Psoas muscle (tissue), 8 donors: ENCODE measurements around the gene INSRR. TPM values are rescaled to one million over a fixed set of nuclear protein-coding genes. Genes with fewer than 3 reads are reported as not detected.

Experiments
- ATAC-seq, 4 donors: fragments of 200-7000 bp; cut with Tn5 transposase; one replicate each; pipeline ENCODE4 v1.9.1; 2020; ENCODE audit warnings: moderate library complexity in 3 of 4, mild to moderate bottlenecking in 2 of 4
- DNase-seq, 2 donors: peaks; one replicate each; pipeline ENCODE4 v3.0.0-alpha.2; 2020
- H3K27ac ChIP-seq: fragments of 200-600 bp; one replicate; pipeline ENCODE4 v1.8.0; 2022
- H3K27me3 ChIP-seq, 3 donors: fragments of 200-600 bp in 1 of 3; one replicate each; pipeline versions ENCODE4 v1.6.1 to v1.8.0; 2013 to 2022; ENCODE audit warnings: low read length in 2 of 3, mild to moderate bottlenecking in 2 of 3, moderate library complexity in 1 of 3; ENCODE audit not compliant: insufficient read depth in 3 of 3
- H3K36me3 ChIP-seq, 2 donors: fragments of 200-600 bp in 1 of 2; one replicate each; pipeline versions ENCODE4 v1.6.1 to v1.8.0; 2013 to 2022; ENCODE audit warnings: low read depth in 1 of 2, mild to moderate bottlenecking in 1 of 2, moderate library complexity in 1 of 2; ENCODE audit not compliant: insufficient read depth in 1 of 2
- H3K4me1 ChIP-seq: fragments of 200-600 bp; one replicate; pipeline ENCODE4 v1.8.0; 2022
- H3K4me3 ChIP-seq: fragments of 200-600 bp; one replicate; pipeline ENCODE4 v1.8.0; 2022; ENCODE audit warnings: mild to moderate bottlenecking
- H3K9me3 ChIP-seq: fragments of 200-600 bp; one replicate; pipeline ENCODE4 v1.8.0; 2022
- CTCF ChIP-seq: fragments of 200-600 bp; IDR thresholded peaks from one replicate; pipeline ENCODE4 v1.8.0; 2022; ENCODE audit warnings: antibody characterized with exemption
- WGBS, 3 donors: extraction: QIAGEN DNeasy Blood & Tissue Kit; methylation state at CpG; one replicate each; pipeline versions ENCODE4 v1.1.6 to v1.1.7; 2013; 5-methylcytosine and 5-hydroxymethylcytosine counted together
- intact Hi-C, 2 donors: fragments of 100-400 bp; cut with DNase I; formaldehyde crosslinking; loops; one replicate each; pipeline versions ENCODE4 v1.11.0 to v1.14.2; 2022
- long read RNA-seq, 2 donors: library from polyadenylated mRNA; unstranded; transcript quantifications; one replicate each; pipeline ENCODE4 v2.0.0, GENCODE V29; 2021
- polyA plus RNA-seq, 3 donors: library from polyadenylated mRNA; stranded (reverse); fragments of 200-250 nt; gene quantifications; one replicate each; pipeline ENCODE4 v1.2.3, GENCODE V29; 2013
- total RNA-seq, 4 donors: library from RNA; stranded (reverse); fragmentation: NEBNext Ultra II Directional in 2 of 4; extraction: Animal tissue kit (Norgen Biotek cat#: 25700) in 2 of 4; gene quantifications; one replicate each; pipeline versions ENCODE4 v1.2.1 to v1.2.4, GENCODE V29; 2021 to 2023
- donor health status: healthy with polysubstance abuse.
- donor health status: DM: no; HTN: no; CAD: no; lungs with moderate emphysema.
- donor health status: Bipolar disorder and iron deficiency.
- donor health status: healthy.
- donor health status: DM: yes; HTN: yes; CAD: no.
- donor health status: DM: no; HTN: no; CAD: no.
- donor health status: DM: no; HTN: no; CAD: no.
- donor health status: DM: yes; HTN: yes; CAD: no.

INSRR gene
- total RNA-seq (under 1 TPM in 1 of 4 donors, not detected in 3; 0.07 TPM), polyA plus RNA-seq (under 1 TPM in 1 of 3 donors, not detected in 2; under 0.01 TPM)
- long read RNA-seq, donor 1 = 0 reads
- long read RNA-seq, donor 2, partial matches to known transcripts = 0 of 1 reads
- long read RNA-seq, donor 2, other reads (novel, unspliced or antisense) = 1 of 1 reads

DNA sequence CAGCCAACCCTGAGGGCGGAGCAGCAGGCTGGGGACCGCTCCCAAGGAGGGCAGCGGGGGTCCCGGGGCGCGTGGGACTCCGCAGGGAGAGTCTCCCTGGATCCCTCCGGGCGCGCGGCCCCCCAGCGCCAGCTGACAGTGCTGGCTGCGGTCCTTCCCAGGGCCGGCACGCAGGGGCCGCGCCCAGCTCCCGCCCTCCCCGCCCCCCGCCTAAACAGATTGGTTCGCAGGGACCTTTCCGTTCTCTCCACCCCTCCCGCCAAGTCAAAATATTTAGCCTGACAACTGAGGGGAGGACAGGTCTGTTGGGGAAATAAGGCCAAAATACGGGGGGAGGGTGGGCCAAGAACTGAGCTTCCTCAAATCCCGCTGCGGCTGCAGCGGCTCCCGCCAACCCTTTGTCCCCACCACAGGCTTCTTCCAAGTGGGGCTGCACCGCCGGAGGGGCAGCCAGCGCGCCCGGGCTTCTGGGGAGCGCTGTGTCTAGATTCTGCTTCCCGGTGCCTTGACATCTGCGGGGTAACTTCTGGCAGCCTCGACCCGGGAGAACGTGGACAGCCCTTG lies at the start of gene INSRR:
Gene INSRR (minus strand): TSS at position 159 of the 564 bp plus-strand sequence. CDS start 496 bp downstream, outside the sequence.
- TF ChIP-seq CTCF = no peak
- peaks cover 0 to 65% (median 17%) of the 10 kb centered on the region in 3 donors for H3K27me3 ChIP-seq
- peak within 1 kb of the TSS; percentile 59 for H3K4me3 ChIP-seq
- intact Hi-C loops = loop anchor here (1.0 to 2.0 kb wide), 2 partner anchors 20 to 61 kb away; no protein-coding TSS in a partner anchor
- H3K9me3 ChIP-seq = no peaks in the 10 kb centered on the region
- WGBS, 3 donors = 2 to 4% (median 2%) methylated on average over 34 to 39 of the region's 39 CpGs
- no peaks in the 10 kb centered on the region for H3K36me3 ChIP-seq
- ATAC-seq (peak in 3 of 4 donors; percentile 13 to 23 (median 14)), DNase-seq (no peak)
- H3K4me1 ChIP-seq = peaks cover 19% of the 10 kb centered on the region
- H3K27ac ChIP-seq = no peak within 1 kb of the TSS

DNA sequence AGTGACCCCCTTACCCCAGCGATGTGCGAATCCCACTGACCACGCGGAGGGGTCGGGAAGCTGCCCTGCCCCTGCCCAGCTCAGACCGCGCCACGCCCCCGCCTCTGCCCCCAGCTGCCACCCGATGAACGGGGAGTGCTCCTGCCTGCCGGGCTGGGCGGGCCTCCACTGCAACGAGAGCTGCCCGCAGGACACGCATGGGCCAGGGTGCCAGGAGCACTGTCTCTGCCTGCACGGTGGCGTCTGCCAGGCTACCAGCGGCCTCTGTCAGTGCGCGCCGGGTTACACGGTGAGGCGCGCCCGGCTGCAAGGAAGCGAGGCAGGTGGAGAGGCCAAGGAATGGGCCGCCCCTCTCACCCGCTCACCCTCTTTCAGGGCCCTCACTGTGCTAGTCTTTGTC lies 49.6 kb upstream of the INSRR start:
- H3K9me3 ChIP-seq = no peaks in the 10 kb centered on the region
- peak in 1 of 2 donors; percentile 55 for DNase-seq
- intact Hi-C loops = no loop called here
- no peaks in the 10 kb centered on the region for H3K4me1 ChIP-seq
- peak in 3 of 4 donors; percentile 25 to 43 (median 37) for ATAC-seq
- H3K27ac ChIP-seq = no peak overlapping the region
- peaks cover 0 to 11% of the 10 kb centered on the region in 2 donors for H3K36me3 ChIP-seq
- H3K4me3 ChIP-seq = no peak overlapping the region
- WGBS, 3 donors = 48 to 58% (median 51%) methylated on average over 27 to 29 of the region's 29 CpGs
- peaks cover 0 to 35% (median 0%) of the 10 kb centered on the region in 3 donors for H3K27me3 ChIP-seq
- TF ChIP-seq CTCF = no peak

GRCh38 chr1:156906206-156906906 lies 47.4 kb upstream of the INSRR start:
- Histone ChIP-seq H3K4me1 (no peaks in the 10 kb centered on the region), H3K4me3 (no peak overlapping the region), H3K9me3 (no peaks in the 10 kb centered on the region), H3K27ac (no peak overlapping the region), H3K36me3 (peaks cover 0 to 8% of the 10 kb centered on the region in 2 donors), H3K27me3 (peaks cover 0 to 35% (median 0%) of the 10 kb centered on the region in 3 donors)
- WGBS, 3 donors = 90 to 94% (median 91%) methylated on average over 16 of the region's 16 CpGs
- DNase-seq = peak in 1 of 2 donors; percentile 50
- no peak for ATAC-seq
- no peak for TF ChIP-seq CTCF
- intact Hi-C loops = no loop called here

DNA sequence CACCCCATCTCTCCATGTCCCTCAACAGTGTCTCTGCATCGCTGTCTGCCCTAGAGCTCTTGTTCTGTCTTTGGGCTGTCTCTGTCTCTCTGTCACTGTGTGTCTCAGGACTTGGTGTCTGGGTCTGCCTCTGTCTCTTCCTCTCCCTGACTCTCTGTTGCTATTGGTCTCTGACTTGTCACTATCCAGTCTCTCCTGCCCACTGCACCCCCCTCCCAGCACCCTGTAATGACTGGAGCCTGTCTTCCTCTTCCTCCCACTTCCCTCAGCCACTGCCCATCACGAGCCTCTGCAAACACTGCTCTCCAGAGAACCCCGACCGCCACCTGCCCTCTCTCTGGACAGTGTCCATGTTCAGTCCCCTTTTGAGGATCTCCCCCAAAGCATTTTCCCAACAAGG lies 46.7 kb upstream of the INSRR start:
- DNase-seq (peak in 1 of 2 donors; percentile 14), ATAC-seq (no peak)
- H3K27me3 ChIP-seq = peaks cover 0 to 32% (median 0%) of the 10 kb centered on the region in 3 donors
- no peak overlapping the region for H3K27ac ChIP-seq
- H3K36me3 ChIP-seq = peaks cover 0 to 8% of the 10 kb centered on the region in 2 donors
- no peak for TF ChIP-seq CTCF
- peaks cover 2% of the 10 kb centered on the region for H3K4me1 ChIP-seq
- WGBS, 3 donors = 42 to 72% (median 53%) methylated on average over 4 of the region's 4 CpGs
- H3K4me3 ChIP-seq = no peak overlapping the region
- intact Hi-C loops = no loop called here
- H3K9me3 ChIP-seq = no peaks in the 10 kb centered on the region
